NCI-H1092 treated with DMSO at 0.1 percent for 48 hours (cell line): ENCODE data around the gene JAK3.

Experiments
- DNase-seq: peaks from one replicate; lab custom pipeline; 2025; lab: John Stamatoyannopoulos, UW

JAK3 gene

DNA sequence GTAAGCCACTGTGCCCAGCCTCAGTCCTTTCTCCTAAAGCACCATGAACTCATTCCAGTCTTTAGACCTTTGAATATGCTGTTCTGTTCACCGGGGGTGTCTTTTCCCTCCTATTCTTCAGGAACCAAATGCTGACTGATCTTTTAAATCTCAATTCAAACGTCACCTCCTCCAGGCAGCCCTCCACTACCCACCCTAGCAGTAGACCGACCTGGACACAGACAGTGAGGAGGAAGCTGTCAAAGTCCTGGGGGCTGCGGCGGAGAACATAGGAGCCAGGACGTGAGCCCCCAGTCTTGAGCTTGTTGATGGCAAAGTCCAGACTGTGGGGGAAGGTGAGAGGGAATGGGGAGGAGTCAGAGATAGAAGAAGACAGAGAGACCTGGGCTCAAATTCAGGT, 7.8 kb downstream of the JAK3 start:
- no peak for DNase-seq

DNA sequence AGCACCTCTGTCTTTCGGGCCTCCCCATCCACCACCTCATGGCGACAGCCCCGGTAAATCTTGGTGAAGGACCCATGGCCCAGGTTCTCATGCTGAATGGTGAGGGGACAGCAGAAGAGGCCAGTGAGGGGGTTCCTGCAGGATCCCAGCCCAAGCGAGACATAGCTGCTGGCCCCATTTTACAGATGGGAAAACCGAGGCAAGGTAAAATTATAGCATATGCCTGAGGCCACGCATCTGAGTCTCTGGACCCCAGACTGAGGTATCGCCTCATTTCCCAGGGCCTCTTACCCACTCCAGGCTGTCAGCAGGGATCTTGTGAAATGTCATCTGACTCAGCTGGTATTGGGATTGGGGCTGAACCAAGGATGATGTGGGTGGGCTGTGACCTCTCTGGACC, 9.8 kb downstream of the JAK3 start:
- DNase-seq, result no peak

DNA sequence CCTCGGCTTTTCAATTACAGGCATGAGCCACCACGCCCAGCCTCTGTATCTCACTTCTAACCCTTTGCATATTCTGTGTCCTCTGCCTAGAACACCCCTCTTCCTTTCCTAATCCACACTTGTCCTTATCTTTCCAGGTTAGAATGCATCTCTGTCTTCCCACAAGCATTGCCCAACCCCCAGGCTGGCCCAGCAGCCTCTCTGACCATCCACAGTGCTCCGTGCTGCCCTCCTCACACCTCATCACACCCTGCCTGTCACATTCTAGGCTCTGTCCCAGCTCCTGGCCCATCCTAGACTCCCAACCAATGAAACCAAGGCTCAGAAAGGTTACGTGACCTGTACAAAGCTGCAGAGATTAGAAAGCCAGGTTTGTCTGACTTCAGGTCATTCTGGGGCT, 11.3 kb downstream of the JAK3 start:
- DNase-seq, result no peak

DNA sequence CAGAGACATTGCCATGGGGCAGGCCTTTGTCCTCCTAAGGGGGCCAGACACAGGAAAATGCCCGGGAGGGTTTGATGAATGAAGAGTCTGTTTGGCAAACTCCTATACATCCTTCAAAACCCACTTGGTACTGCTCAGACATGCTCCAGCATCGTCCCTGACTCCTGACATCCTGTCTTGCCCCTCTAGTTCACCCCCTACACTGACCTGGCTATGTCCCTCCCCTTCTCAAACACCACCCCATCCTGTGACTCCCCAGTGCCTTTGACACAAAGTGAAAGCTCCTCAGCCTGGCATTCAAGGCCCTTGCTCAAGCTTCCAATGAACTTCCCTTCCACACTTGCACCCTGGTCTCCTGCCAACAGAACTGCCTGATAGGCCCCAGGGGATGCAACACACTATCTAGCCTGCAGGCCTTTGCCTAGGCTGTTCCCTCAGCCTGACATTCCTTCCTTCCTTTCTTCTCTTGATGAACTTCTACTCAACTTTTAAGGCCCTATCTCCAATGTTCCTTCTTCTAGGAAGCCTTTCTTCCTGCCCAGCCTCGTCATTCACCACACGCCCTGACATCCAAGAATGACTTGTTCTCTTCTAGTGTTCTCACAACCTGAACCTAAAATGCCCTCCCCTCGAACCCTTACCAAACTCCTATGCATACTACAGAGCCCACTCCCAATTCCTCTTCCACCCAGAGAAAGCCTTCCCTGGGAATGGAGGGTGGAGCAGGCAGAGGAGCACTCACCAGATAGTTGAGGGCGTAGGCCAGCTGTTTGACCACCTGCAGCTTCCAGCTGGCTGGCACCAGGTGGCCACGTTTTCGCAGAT, 12.4 kb downstream of the JAK3 start:
- no peak for DNase-seq

DNA sequence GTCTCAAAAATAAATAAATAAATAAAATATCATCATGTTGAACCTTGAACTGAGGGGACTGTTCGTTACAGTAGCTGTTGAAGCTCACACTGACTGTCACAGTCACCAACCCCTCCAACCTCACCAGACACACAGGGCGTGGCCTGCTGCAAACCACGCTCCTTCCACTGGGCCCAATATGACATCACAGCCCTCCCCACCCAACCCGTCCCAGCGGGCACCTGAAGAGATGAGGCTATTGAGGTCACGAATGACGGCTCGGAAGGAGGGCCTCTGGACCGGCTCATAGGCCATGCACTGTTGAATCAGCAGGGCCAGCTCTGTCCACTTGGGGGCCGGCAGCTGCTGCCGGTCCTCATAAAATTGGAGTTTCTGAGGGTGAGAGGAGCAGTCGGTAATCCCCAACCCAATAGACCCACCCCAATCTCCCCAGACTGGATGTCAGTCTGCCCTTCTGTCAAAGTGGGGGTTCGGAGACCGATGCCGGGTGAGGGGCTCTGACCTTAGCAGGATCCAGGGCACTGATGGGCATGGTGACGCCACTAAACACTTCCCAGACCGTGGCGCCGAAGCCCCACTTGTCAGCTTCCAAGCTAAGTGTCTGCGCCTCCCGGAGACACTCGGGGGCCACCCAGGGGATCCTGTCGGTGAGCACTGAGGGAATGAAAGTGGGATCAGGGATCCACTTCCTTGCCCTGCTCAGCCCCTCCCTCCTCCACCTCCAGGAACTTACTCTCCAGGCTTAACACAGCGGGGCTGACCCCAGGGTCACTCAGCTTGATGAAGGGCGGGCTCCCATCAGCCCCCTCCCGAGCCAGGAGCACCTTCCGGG, 13.2 kb downstream of the JAK3 start:
- DNase-seq, result no peak

DNA sequence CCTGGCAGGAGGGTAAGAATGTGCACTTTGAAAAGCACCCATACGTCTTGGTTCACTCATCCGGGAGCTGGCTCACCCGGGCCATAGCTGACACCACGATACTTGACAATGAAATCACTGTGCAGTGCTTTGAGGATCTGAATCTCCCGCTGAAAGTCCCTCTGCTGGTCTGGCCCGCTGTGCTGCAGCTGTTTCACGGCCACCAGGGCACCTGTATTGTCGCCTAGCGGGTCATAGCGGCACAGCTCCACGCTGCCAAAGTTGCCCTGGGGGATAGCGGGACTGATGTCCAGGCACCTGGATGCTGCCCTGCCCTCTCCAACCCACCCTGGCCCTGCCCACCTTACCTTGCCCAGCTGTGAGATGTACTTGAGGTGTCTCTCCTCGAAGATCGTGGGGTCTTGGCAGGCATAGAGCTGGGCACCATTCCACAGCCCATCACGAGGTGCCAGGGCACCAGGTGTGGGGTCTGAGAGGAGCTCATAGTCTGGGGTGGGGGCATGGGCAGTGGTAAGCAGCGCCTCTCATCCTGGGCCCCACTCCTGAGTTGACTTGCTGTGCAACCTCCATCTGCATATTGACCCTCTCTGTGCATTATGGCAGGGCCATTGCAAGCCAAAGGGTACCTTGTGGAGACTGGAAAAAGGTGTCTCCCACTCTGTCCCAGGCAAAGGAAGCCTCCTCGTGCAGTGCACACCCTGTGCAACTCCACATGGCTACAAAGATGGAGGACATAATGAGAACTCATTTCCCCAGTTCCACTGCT, 15.2 kb downstream of the JAK3 start:
- DNase-seq, result no peak

DNA sequence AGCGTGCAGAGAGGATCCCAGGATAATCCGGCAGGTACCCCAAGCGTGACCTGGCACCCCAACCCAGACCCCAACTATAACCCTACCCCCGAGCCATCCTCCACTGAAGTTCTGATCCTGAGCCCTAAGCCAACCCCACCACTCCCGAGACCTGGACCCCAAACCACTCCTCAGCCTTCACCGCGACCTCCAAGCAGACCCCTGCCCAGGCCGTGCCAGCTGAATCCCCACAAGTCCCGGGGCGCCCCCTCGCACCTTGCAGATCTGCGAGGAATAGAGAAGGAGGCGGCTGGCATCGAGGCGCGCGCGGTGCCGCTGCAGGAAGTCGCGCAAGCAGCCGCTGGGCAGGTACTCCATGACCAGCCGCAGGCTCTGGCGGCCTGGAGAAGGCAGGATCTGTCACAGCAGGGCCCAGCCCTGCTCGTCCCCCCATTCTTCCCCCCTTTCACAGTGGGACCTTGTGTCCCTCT, 16.3 kb downstream of the JAK3 start:
- no peak for DNase-seq

DNA sequence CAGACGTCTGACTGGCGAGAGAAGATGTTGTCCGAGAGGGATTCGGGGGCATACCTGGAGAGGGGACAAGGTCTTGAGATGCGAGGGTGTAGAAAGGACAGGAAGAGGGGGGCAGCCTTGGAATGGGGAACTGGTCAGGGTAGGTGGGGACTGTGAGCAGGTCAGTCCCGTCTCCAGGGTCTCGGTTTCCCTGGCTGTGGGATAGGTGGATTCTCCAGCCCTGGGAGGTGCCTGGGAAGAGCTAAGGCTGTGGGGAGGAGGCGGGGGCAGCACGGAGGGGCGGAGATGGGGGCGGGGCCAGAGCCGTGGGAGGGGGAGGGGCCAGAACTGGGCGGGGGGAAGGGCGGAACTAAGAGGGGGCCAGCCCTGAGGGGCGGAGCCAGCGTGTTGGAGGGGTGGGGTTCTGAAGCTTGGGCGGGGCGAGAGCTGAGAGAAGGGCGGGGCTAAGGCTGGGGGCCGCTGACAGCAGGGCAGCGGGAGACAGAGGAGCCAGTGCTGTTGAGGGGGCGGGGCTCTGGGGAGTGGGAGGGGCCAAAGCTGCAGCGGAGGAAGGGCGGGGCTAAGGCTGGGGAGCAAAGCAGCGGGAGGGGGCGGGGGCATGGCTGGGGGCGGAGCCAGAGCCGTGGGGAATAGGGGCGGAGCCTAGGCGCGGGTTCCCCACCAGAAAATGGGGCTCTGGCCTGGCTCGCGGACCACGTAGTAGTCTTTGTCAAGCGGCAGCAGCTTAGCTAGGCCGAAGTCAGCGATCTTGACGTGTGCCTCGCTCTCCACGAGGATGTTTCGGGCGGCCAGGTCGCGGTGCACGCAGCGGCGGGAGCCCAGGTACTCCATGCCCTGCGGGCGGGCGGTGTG, 17.0 kb downstream of the JAK3 start:
- DNase-seq, result peak; percentile 70

DNA sequence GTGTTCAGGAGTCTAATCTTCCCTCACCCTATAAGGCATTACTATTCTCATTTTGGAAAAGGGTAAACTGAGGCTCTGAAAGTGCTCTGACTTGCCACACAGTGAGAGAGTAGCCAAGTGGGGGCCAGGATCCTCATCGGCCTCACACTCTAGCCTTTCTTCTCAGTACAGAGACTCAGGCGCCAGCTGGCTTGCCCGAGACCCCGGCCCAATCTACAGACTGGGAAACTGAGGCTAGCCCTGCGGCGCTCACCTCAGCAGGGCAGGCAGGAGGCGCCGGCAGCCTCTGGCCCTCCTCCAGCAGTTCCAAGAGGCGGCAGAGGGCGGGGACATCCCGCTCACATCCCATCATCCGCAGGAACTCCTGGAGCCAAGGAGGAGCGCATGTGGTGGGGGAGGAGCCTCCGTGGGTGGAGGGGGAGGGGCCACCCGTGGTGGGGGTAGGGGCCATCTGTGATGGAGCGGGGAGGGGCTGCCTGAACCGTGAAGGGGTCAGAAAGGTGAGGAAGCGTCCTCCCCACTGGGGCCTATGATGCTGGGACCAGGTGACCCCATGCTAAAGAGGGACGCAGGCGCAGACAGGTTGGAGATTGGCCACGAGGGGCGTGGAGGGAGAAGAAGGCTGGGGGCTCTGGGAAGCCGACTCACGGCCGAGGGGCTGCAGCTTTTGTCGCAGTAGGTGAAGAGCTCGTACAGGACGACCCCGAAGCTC, 17.8 kb downstream of the JAK3 start:
- peak; percentile 39 for DNase-seq

DNA sequence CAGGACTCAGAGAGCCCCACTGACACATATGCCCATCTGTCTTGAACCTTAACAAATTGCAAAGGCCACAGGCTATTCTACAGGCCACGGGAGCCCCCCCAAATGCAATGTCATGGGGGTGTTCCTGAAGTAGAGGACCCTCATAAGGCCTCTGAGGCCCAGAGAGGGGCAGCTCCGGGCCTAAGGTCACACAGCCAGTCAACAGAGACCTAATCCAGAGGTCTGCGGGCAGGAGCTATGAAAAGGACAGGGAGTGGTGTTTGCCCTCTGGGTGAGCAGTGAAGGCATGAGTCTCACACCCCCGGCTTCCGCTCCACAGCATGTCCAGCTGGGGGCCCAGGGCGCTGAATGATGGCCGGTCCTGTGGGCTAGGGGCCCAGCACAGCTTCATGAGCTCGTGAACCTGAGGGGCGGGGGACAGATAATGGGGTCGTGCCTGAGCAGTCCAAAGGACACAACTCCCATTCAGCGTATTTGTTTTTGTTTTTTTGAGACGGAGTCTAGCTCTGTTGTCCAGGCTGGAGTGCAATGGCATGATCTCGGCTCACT, 21.2 kb downstream of the JAK3 start:
- no peak for DNase-seq

DNA sequence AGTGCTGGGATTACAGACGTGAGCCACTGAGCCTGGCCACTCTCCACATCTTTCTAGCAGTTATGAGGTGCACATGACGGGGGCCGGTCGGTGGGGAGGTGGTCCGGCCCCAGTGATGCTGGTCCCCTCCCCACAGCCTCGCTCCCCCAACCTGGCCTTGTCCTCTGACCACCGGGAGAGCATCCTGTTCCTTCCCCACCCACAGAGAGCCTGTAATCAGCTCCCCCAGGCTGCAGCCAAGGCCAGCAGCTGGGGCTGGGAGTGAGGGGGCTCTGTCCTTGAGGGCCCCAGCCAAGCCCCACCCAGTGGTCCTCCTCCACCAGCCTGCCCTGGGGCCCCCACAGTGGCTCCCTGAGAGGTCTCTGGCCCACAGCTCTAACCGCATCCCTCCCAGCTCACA, 23.4 kb downstream of the JAK3 start:
- DNase-seq, result no peak

DNA sequence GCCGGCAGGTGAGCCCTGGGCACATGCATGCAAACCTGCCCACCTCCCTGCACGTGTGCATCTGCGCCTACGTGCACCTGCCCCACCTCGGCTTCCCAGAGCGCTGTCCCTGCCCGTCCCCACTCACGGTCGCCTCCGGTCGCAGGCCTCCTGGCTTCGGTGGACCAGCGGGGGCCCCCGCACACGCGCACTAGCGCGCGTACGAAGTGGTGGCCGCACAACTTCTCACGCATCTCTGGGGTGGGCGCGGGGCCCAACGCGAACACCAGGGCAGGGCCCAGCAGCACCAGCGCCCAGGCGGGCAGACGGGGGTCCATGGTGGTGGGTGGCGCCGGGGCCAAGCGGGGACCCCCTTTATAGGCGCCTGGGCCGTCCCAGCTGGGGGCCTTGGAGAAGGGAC, 26.6 kb downstream of the JAK3 start, which contains the start of gene INSL3:
Gene INSL3, minus strand, starts transcription at position 330 of the 400 bp plus-strand sequence. Its CDS starts 13 bp downstream, at position 317.
- DNase-seq, result no peak

DNA sequence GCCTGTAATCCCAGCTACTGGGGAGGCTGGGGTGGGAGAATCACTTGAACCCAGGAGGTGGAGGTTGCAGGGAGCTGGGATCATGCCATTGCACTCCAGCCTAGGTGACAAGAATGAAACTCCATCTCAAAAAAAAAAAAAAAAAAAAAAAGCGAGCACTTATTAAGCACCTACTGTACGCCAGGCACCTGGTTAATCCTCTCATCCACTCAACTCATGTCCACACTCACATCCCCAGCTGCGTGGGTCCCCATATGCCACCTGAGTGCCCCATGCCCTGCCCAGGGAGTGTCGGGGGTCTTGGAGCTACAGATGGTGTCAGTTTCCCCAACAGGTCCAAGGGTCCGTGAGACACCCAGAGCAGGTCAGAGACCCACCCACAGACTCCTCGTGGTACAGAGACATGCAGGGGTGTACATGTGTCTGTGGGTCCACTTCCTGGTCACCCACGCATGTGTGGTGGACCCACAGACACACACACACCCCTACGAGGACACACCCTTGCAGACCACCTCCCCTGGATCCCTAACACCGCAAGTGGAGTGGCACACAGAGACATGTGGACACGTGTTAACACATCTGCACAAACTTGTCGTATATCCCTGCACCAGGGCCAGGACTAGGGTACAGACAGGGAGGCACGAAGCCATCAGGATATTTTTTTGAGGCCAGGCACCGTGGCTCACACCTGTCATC, 30.0 kb downstream of the JAK3 start:
- no peak for DNase-seq

DNA sequence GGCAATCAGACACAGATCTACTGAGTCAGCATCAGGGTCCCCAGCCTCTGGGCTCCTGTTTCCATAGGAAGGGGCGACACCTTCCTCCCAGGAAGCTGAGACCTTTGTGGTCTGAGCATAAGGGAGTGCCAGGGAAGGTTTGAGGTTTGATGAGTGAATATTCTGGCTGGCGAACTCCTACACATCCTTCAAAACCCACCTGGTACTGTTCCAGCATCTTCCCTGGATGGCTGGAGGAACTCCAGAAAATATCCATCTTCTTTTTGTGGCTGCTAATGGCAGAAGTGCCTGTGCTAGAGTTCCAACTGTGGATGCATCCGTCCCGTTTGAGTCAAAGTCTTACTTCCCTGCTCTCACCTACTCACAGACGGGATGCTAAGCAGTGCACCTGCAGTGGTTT, 35.7 kb downstream of the JAK3 start:
- DNase-seq, result no peak

DNA sequence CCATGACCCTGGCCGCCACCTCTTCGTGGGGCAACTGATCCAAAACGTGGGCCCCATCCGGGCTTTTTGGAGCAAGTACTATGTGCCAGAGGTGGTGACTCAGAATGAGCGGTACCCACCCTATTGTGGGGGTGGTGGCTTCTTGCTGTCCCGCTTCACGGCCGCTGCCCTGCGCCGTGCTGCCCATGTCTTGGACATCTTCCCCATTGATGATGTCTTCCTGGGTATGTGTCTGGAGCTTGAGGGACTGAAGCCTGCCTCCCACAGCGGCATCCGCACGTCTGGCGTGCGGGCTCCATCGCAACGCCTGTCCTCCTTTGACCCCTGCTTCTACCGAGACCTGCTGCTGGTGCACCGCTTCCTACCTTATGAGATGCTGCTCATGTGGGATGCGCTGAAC, 36.1 kb downstream of the JAK3 start:
- DNase-seq, result no peak

DNA sequence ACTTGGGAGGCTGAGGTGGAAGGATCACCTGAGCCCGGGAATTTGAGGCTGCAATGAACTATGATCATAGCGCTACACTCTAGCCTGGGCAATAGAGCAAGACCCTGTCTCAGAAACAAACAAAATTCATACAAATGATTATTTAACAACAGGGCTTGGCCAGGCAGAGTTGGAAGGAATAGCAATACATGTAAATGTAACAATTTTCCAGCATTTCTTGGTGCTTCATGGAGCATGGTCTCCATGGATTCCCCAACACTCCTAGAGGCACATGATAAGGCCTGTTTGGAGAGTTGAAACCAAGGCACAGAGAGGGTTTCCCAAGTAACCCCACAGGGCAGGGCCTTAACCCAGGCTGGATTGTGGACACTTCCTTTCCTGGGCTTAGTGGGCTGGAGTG, 36.7 kb downstream of the JAK3 start:
- DNase-seq, result no peak

DNA sequence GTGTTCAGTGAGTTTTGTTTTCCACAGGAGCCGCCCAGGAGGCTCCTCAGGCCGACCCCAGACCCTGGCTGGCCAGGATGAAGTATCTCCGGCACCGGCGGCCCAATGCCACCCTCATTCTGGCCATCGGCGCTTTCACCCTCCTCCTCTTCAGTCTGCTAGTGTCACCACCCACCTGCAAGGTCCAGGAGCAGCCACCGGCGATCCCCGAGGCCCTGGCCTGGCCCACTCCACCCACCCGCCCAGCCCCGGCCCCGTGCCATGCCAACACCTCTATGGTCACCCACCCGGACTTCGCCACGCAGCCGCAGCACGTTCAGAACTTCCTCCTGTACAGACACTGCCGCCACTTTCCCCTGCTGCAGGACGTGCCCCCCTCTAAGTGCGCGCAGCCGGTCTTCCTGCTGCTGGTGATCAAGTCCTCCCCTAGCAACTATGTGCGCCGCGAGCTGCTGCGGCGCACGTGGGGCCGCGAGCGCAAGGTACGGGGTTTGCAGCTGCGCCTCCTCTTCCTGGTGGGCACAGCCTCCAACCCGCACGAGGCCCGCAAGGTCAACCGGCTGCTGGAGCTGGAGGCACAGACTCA, 40.0 kb downstream of the JAK3 start:
- DNase-seq, result no peak

DNA sequence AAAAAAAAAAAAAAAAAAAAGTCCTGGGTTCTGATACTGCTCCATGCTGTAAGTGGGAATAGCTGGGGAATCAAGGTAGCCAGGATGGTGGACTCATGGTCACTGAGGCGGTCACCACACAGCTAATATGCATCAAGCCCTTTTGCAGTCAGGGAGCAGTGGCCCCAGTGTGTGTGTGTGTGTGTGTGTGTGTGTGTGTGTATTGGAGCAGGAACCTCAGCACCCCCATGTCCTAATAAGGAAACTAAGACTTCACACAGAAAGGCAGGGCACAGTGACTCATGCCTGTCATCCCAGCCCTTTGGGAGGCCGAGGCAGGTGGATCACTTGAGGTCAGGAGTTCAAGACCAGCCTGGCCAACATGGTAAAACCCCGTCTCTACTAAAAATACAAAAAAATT, 40.8 kb downstream of the JAK3 start:
- no peak for DNase-seq

DNA sequence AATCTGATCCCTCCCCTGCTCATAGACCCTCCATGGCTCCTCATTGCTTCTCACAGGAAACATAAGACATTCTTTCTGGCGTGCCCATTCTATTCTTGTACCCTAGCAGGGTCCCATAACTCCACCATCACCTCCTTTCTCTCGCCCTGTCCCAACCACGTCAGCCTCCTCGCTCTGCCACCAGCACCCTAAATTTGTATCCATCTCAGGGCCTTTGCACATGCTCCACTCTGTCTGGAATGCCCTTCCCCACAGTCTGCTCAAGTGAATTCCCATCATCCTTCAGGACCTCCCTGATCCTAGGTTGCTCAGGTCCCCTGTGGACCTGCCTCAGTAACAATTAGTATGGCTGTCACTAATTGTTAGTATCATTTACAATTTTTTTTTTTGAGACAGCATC, 42.4 kb downstream of the JAK3 start:
- no peak for DNase-seq
